Endothelial cell of umbilical vein (primary cell): Measurements from ENCODE around the gene FANCE. TPM values are rescaled to one million over a fixed set of nuclear protein-coding genes. Genes with fewer than 3 reads are reported as not detected.
A peak's percentile ranks its signal among the peaks of the same experiment; 100 is the strongest.

Source experiments
- BruUV-seq: library from RNA; stranded (reverse); fragments of 400-500 nt; replicated peaks from 2 replicates; lab custom pipeline; 2021; lab: Mats Ljungman, UMichigan
- CTCF ChIA-PET: fragments of 300-600, 350-600 bp; sonication (Branson Sonifier 250); formaldehyde crosslinking; loops from one replicate; lab custom pipeline; 2021; ENCODE audit warnings: antibody characterized with exemption, inconsistent platforms; lab: Charles Lee
- POLR2A ChIA-PET: fragments of 300-600, 350-600 bp; sonication (Branson Sonifier 250); formaldehyde crosslinking; loops from one replicate; lab custom pipeline; 2021; ENCODE audit warnings: antibody characterized with exemption, inconsistent platforms; lab: Charles Lee
- DNase-seq: peaks from one replicate; pipeline ENCODE4 v3.0.0-alpha.2; 2011; ENCODE audit warnings: low read depth, low spot score
- FAIRE-seq: peaks from 2 replicates; lab custom pipeline; 2011; peaks lifted over from hg19 to GRCh38; lab: Jason Lieb, UNC
- H2AFZ ChIP-seq: 2 replicates; pipeline ENCODE4 v1.6.0; 2012; ENCODE audit warnings: low read depth, low read length, control low read depth, inconsistent platforms
- H3K27ac ChIP-seq: 2 replicates; pipeline ENCODE4 v1.5.1; 2011; ENCODE audit warnings: low read depth, mild to moderate bottlenecking, control low read depth, low read length, moderate library complexity; ENCODE audit not compliant: insufficient read depth
- H3K27me3 ChIP-seq, 2 experiments: 2 replicates each; pipeline versions ENCODE4 v1.6.0 to v1.6.1; 2011; ENCODE audit warnings: low read length in 2 of 2, mixed read lengths in 1 of 2; ENCODE audit not compliant: control insufficient read depth in 2 of 2, insufficient read depth in 2 of 2
- H3K36me3 ChIP-seq, 2 experiments: 2 replicates in 1 of 2; 3 replicates in 1 of 2; pipeline ENCODE4 v1.5.1; 2011; ENCODE audit warnings: low read length in 2 of 2, mild to moderate bottlenecking in 1 of 2, moderate library complexity in 1 of 2; ENCODE audit not compliant: control insufficient read depth in 2 of 2, insufficient read depth in 2 of 2; ENCODE audit errors: extremely low read depth in 1 of 2
- H3K4me1 ChIP-seq: 3 replicates; pipeline ENCODE4 v1.5.1; 2011; ENCODE audit warnings: mild to moderate bottlenecking, low read length; ENCODE audit not compliant: control insufficient read depth, insufficient read depth; ENCODE audit errors: extremely low read depth
- H3K4me2 ChIP-seq: 2 replicates; pipeline ENCODE4 v1.6.1; 2011; ENCODE audit warnings: low read length, control low read depth, mixed read lengths; ENCODE audit not compliant: insufficient read depth
- H3K4me3 ChIP-seq, 3 experiments: fragments of 200-600 bp in 1 of 3; sonication (generic), shearing (Covaris generic) in 1 of 3; replicated peaks in 1 of 3; 2 replicates each; pipeline ENCODE4 v1.5.1; 2011 to 2016; ENCODE audit warnings: control low read depth in 3 of 3, low read length in 3 of 3, mild to moderate bottlenecking in 2 of 3, inconsistent platforms in 1 of 3, low read depth in 1 of 3, moderate library complexity in 1 of 3; ENCODE audit not compliant: insufficient read depth in 1 of 3
- H3K79me2 ChIP-seq: 2 replicates; pipeline ENCODE4 v1.6.0; 2012; ENCODE audit warnings: low read length, inconsistent platforms; ENCODE audit not compliant: control insufficient read depth, insufficient read depth
- H3K9ac ChIP-seq: replicated peaks from 2 replicates; pipeline ENCODE3; 2011; ENCODE audit warnings: low read length, control low read depth; ENCODE audit not compliant: insufficient read depth; ENCODE audit errors: extremely low read depth
- H3K9me1 ChIP-seq: replicated peaks from 3 replicates; pipeline ENCODE4 v1.6.0; 2011; ENCODE audit warnings: mild to moderate bottlenecking, low read length; ENCODE audit not compliant: control insufficient read depth, insufficient read depth; ENCODE audit errors: extremely low read depth
- H3K9me3 ChIP-seq: replicated peaks from 2 replicates; pipeline ENCODE4 v1.5.1; 2012; ENCODE audit warnings: low read length, inconsistent platforms; ENCODE audit not compliant: control insufficient read depth, insufficient read depth
- H4K20me1 ChIP-seq: replicated peaks from 2 replicates; pipeline ENCODE3; 2011; ENCODE audit warnings: mild to moderate bottlenecking, low read length; ENCODE audit not compliant: control insufficient read depth, insufficient read depth; ENCODE audit errors: extremely low read depth
- FOS ChIP-seq: IDR thresholded peaks from 2 replicates; pipeline ENCODE4 v1.6.1; 2011; ENCODE audit warnings: mild to moderate bottlenecking, low read length, moderate library complexity, borderline replicate concordance; ENCODE audit not compliant: insufficient read depth
- dilution Hi-C: fragments of 300-500 bp; cut with MboI; formaldehyde crosslinking; loops from one replicate; pipeline ENCODE4 v1.15.0; 2019; ENCODE audit warnings: low sequenced_read_pairs; ENCODE audit not compliant: extremely low pct_ligation_motif_present
- intact Hi-C: fragments of 100-400 bp; cut with micrococcal nuclease; formaldehyde crosslinking; loops from one replicate; pipeline ENCODE4 v1.10.0; 2022
- polyA plus RNA-seq, 4 experiments: library from polyadenylated mRNA; depleted of rRNA in 3 of 4; stranded (reverse) in 3 of 4; unstranded in 1 of 4; fragments of >200 nt; gene quantifications; 2 replicates each; pipeline versions ENCODE4 v1.2.1 to v1.2.3, GENCODE V29; 2011 to 2012; ENCODE audit warnings: missing spikeins in 1 of 4
- total RNA-seq: library from RNA; stranded (reverse); gene quantifications from 2 replicates; pipeline ENCODE4 v1.2.3, GENCODE V29; 2021
- TF ChIP-seq, protein P1 (sequence below), 2 donors: IDR thresholded peaks; 1 replicate in 1 of 2; 2 replicates in 1 of 2; pipeline ENCODE4 v1.5.1; 2011; ENCODE audit warnings: low read length in 2 of 2, mild to moderate bottlenecking in 2 of 2, moderate library complexity in 2 of 2, control low read depth in 1 of 2, inconsistent platforms in 1 of 2, low read depth in 1 of 2; ENCODE audit not compliant: insufficient read depth in 1 of 2; ENCODE audit errors: extremely low read depth in 1 of 2
- TF ChIP-seq, protein P2 (sequence below): IDR thresholded peaks from 2 replicates; pipeline ENCODE4 v1.6.1; 2011; ENCODE audit not compliant: insufficient read depth, insufficient read length

Gene FANCE
- total and polyA plus RNA-seq, 2 donors (not counting 3 experiments of a cell fraction or from before 2014, with no cell fraction given), result 9.1 to 12.7 TPM

DNA sequence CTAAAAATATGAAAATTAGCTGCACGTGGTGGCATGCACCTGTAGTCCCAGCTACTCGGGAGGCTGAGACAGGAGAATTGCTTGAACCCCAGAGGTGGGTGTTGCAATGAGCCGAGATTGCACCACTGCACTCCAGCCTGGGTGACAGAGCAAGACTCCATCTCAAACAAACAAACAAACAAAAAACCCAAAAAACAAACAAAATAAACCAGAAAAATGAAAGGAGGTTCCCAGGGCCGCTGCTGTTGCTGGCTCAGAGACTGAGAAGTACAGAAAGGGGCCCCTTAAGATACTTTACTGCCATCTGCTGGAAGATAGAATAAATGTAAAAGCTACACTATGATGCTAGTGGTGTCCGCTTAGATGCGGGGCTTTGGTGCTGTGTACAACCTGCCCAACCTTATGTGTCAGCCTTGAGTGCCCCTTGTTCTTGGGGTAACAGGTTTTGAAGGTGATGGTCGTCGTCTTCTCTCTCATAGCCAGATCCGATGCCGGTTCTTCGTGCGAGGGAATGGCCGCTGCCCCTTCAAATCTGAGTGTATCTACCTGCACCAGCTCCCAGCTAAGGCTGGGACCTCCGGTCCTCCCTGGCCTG, 2.8 kb upstream of the FANCE start:
- POLR2A ChIA-PET, result interaction anchor here (0.5 to 1.1 kb wide), 3 partner anchors 98 to 107 kb away, joined by 3 to 6 read pairs (median 4); partner anchors contain the start of gene PPARD
- no peaks in the 10 kb centered on the region for H4K20me1 ChIP-seq
- intact Hi-C loops, result loop anchor here (1.0 kb wide), 5 partner anchors 24 to 152 kb away; partner anchors contain the start of genes DEF6 and PPARD
- no peak overlapping the region for H2AFZ ChIP-seq
- no peaks in the 10 kb centered on the region for H3K79me2 ChIP-seq
- no TSS peak for BruUV-seq
- TF ChIP-seq, protein P1, sequence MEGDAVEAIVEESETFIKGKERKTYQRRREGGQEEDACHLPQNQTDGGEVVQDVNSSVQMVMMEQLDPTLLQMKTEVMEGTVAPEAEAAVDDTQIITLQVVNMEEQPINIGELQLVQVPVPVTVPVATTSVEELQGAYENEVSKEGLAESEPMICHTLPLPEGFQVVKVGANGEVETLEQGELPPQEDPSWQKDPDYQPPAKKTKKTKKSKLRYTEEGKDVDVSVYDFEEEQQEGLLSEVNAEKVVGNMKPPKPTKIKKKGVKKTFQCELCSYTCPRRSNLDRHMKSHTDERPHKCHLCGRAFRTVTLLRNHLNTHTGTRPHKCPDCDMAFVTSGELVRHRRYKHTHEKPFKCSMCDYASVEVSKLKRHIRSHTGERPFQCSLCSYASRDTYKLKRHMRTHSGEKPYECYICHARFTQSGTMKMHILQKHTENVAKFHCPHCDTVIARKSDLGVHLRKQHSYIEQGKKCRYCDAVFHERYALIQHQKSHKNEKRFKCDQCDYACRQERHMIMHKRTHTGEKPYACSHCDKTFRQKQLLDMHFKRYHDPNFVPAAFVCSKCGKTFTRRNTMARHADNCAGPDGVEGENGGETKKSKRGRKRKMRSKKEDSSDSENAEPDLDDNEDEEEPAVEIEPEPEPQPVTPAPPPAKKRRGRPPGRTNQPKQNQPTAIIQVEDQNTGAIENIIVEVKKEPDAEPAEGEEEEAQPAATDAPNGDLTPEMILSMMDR (IDR thresholded peaks at IDR 0.05; ENCODE audit: extremely low read depth in 1 of 2, insufficient read depth in 1 of 2, low read depth in 1 of 2, low read length in 2 of 2), result peak; percentile 48 to 53
- TF ChIP-seq, protein P2, sequence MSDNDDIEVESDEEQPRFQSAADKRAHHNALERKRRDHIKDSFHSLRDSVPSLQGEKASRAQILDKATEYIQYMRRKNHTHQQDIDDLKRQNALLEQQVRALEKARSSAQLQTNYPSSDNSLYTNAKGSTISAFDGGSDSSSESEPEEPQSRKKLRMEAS, result no peak
- TF ChIP-seq FOS, result no peak
- H3K4me3 ChIP-seq, result no peak overlapping the region
- DNase-seq (peak; percentile 62), FAIRE-seq (peak; percentile 93)
- H3K9me1 ChIP-seq, result no peaks in the 10 kb centered on the region
- dilution Hi-C loops, result no loop called here
- H3K4me2 ChIP-seq, result no peak overlapping the region
- H3K27ac ChIP-seq, result no peak overlapping the region
- CTCF ChIA-PET, result interaction anchor here (0.5 to 9.3 kb wide), 49 partner anchors 9 to 463 kb away, joined by 3 to 270 read pairs (median 5); partner anchors contain the start of genes DEF6, PPARD, RPL10A and ZNF76
- no peaks in the 10 kb centered on the region for H3K36me3 ChIP-seq
- peaks cover 0 to 2% of the 10 kb centered on the region in 2 experiments for H3K27me3 ChIP-seq
- no peaks in the 10 kb centered on the region for H3K9me3 ChIP-seq
- H3K4me1 ChIP-seq, result peaks cover 16% of the 10 kb centered on the region
- H3K9ac ChIP-seq, result no peak overlapping the region
